Measurements from ENCODE around the gene ARPC1A.
"Not testable (repeated sequence)": the region's sequence is repeated elsewhere in the genome, so short reads cannot be mapped to it uniquely, and the experiment has no call there.

ARPC1A gene

DNA sequence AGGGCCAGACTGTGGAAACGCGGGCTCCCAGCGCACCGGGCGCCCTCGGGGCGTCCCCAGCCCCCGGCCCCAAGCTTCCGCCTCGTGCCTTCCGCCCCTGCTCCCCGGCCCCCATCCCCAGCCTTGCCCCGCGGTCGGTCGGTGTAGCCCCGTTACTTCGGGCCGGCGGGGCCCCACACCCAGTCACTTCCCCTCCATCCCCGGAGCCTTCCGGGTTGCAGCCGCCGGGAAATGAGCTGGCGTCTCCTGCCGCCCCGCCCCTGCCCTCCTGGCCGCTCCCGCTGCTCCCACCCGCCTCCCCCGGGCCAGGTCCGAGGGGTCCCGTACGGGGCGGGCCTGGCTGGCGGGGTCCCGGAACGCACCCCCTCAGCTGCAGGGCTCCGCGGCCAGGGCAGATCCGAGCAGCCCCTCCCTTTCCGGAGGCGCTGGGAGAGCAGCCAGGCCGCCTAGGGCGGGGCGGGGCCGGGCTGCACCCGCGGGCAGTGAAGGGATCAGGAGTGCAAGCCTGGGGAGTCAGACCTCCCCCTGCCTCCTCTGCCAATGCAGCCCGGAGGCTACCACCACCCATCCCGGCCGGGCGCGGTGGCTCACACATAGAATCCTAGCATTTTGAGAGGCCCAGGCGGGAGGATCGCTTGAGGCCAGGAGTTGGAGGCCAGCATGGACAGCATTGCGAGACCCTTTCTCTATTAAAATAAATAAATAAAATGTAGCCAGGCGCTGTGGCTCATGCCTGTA is 49.5 kb downstream of the ARPC1A start:
- Histone ChIP-seq H3K4me1 (ENCODE audit: low read length) (peaks cover 28% of the 10 kb centered on the region), H3K36me3 (replicated peaks; ENCODE audit: low read depth, low read length) (peaks cover 19% of the 10 kb centered on the region), H3K9me3 (ENCODE audit: insufficient read depth, low read length) (no peaks in the 10 kb centered on the region), H3K4me3 (ENCODE audit: low read length) (peak overlapping the region; percentile 87), H4K20me1 (ENCODE audit: insufficient read depth, low read length) (peaks cover 8% of the 10 kb centered on the region; the same call in 1 of the 2 replicates), H3K27ac (ENCODE audit: low read length) (peak overlapping the region; percentile 70), H3K27me3 (ENCODE audit: low read depth, low read length) (no peaks in the 10 kb centered on the region), H3K9ac (ENCODE audit: low read length) (peak overlapping the region; percentile 99), H3K4me2 (ENCODE audit: low read length) (peak overlapping the region; percentile 94), H3K79me2 (ENCODE audit: low read length) (peaks cover 53% of the 10 kb centered on the region), H2AFZ (ENCODE audit: low read depth, low read length) (no peak overlapping the region)
- TF ChIP-seq CTCF (IDR thresholded peaks at IDR 0.05; ENCODE audit: low read depth, low read length), result no peak
- no peak for TF ChIP-seq EZH2phosphoT487 (IDR thresholded peaks at IDR 0.05; ENCODE audit: low read depth)

DNA sequence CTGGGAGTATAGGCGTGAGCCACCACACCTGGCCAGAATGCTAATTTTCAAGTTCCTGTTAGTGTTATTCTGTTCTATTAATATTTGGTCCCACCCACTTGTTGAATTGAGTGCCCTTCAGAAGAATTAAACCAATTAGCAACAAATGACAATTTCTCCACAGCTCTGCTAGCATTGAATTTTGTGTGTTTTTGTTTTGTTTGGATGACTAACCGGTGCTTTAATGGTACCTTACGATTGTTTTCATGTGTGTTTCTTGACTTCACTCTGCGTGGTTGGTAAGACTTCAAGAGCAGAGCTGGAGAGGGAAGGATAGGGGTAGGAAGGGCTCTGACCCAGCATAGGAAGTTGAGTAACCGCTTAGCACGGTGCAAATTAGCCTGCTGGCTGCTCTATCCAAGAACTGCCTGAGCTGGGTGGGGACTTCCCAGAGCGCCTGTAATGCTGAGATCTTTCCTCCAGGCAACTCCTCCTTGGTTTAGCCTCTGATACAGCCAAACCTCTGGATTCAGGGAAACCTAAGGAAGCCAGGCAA is 53.4 kb downstream of the ARPC1A start:
- peak overlapping the region; percentile 94 for H3K9ac ChIP-seq (ENCODE audit: low read length)
- no peak overlapping the region for H2AFZ ChIP-seq (ENCODE audit: low read depth, low read length)
- H3K9me3 ChIP-seq (ENCODE audit: insufficient read depth, low read length), result no peaks in the 10 kb centered on the region
- H3K27ac ChIP-seq (ENCODE audit: low read length), result peak overlapping the region; percentile 98
- TF ChIP-seq EZH2phosphoT487 (IDR thresholded peaks at IDR 0.05; ENCODE audit: low read depth), result no peak
- no peak for TF ChIP-seq CTCF (IDR thresholded peaks at IDR 0.05; ENCODE audit: low read depth, low read length)
- peaks cover 8% of the 10 kb centered on the region; the same call in 1 of the 2 replicates for H4K20me1 ChIP-seq (ENCODE audit: insufficient read depth, low read length)
- H3K79me2 ChIP-seq (ENCODE audit: low read length), result peaks cover 88% of the 10 kb centered on the region
- peaks cover 41% of the 10 kb centered on the region for H3K36me3 ChIP-seq (replicated peaks; ENCODE audit: low read depth, low read length)
- no peaks in the 10 kb centered on the region for H3K27me3 ChIP-seq (ENCODE audit: low read depth, low read length)
- peaks cover 55% of the 10 kb centered on the region for H3K4me1 ChIP-seq (ENCODE audit: low read length)
- peak overlapping the region; percentile 96 for H3K4me2 ChIP-seq (ENCODE audit: low read length)
- peak overlapping the region; percentile 78 for H3K4me3 ChIP-seq (ENCODE audit: low read length)

GRCh38 chr7:99379693-99380031 is 54.0 kb downstream of the ARPC1A start:
- Histone ChIP-seq H3K9ac (ENCODE audit: low read length) (peak overlapping the region; percentile 94), H3K27ac (ENCODE audit: low read length) (peak overlapping the region; percentile 98), H3K4me2 (ENCODE audit: low read length) (peak overlapping the region; percentile 96), H3K36me3 (replicated peaks; ENCODE audit: low read depth, low read length) (peaks cover 41% of the 10 kb centered on the region), H3K4me1 (ENCODE audit: low read length) (peaks cover 60% of the 10 kb centered on the region), H3K4me3 (ENCODE audit: low read length) (peak overlapping the region; percentile 78), H3K79me2 (ENCODE audit: low read length) (peaks cover 92% of the 10 kb centered on the region)
- H4K20me1 ChIP-seq (ENCODE audit: insufficient read depth, low read length); H3K9me3 ChIP-seq (ENCODE audit: insufficient read depth, low read length); H2AFZ ChIP-seq (ENCODE audit: low read depth, low read length); H3K27me3 ChIP-seq (ENCODE audit: low read depth, low read length): not testable (repeated sequence)

- Histone ChIP-seq H3K9ac (ENCODE audit: low read length) (peak overlapping the region; percentile 99), H3K4me3 (ENCODE audit: low read length) (peak overlapping the region; percentile 78), H3K27me3 (ENCODE audit: low read depth, low read length) (no peaks in the 10 kb centered on the region), H3K4me1 (ENCODE audit: low read length) (peaks cover 62% of the 10 kb centered on the region), H3K4me2 (ENCODE audit: low read length) (peak overlapping the region; percentile 96), H4K20me1 (ENCODE audit: insufficient read depth, low read length) (peaks cover 8% of the 10 kb centered on the region; the same call in 1 of the 2 replicates), H3K36me3 (replicated peaks; ENCODE audit: low read depth, low read length) (peaks cover 42% of the 10 kb centered on the region), H3K27ac (ENCODE audit: low read length) (peak overlapping the region; percentile 98), H3K79me2 (ENCODE audit: low read length) (peaks cover 86% of the 10 kb centered on the region), H2AFZ (ENCODE audit: low read depth, low read length) (no peak overlapping the region), H3K9me3 (ENCODE audit: insufficient read depth, low read length) (no peaks in the 10 kb centered on the region)
- TF ChIP-seq EZH2phosphoT487 (IDR thresholded peaks at IDR 0.05; ENCODE audit: low read depth) (no peak), CTCF (IDR thresholded peaks at IDR 0.05; ENCODE audit: low read depth, low read length) (no peak)
These were observed 54.5 kb downstream of the ARPC1A start for GRCh38 chr7:99380032-99380822.
